GM12878 (cell line): Measurements from ENCODE around the gene RAP1A. TPM values are rescaled to one million over a fixed set of nuclear protein-coding genes. Genes with fewer than 3 reads are reported as not detected.
A peak's percentile ranks its signal among the peaks of the same experiment; 100 is the strongest.

ENCODE experiments used
- CREB1 ChIP-seq: IDR thresholded peaks from 2 replicates; pipeline ENCODE4 v1.6.1; 2012; ENCODE audit warnings: low read depth, mild to moderate bottlenecking, inconsistent platforms
- E2F8 ChIP-seq: fragments of 450-650 bp; IDR thresholded peaks from 2 replicates; pipeline ENCODE4 v1.6.1; 2018; ENCODE audit warnings: mild to moderate bottlenecking, low read depth, moderate library complexity; ENCODE audit not compliant: partially characterized antibody
- EP300 ChIP-seq, 2 experiments: fragments of 150-350 bp in 1 of 2; IDR thresholded peaks; 2 replicates each; pipeline ENCODE4 v1.6.1; 2011 to 2012; ENCODE audit warnings: low read depth in 2 of 2, low read length in 2 of 2, borderline replicate concordance in 1 of 2, improper control_type of control experiment in 1 of 2, inconsistent platforms in 1 of 2; ENCODE audit not compliant: control insufficient read depth in 1 of 2
- ETV6 ChIP-seq, 2 experiments: fragments of 450-650 bp in 1 of 2; IDR thresholded peaks in 1 of 2; conservative IDR thresholded peaks in 1 of 2; 2 replicates each; pipeline ENCODE4 v1.6.1; 2014; ENCODE audit warnings: antibody characterized with exemption in 1 of 2, borderline replicate concordance in 1 of 2, low read depth in 1 of 2, mild to moderate bottlenecking in 1 of 2, moderate library complexity in 1 of 2
- IRF4 ChIP-seq: IDR thresholded peaks from 2 replicates; pipeline ENCODE4 v1.6.1; 2011; ENCODE audit warnings: low read depth, low read length
- JUNB ChIP-seq: IDR thresholded peaks from 2 replicates; pipeline ENCODE4 v1.6.1; 2016; ENCODE audit warnings: antibody characterized with exemption, mild to moderate bottlenecking
- MTA3 ChIP-seq: IDR thresholded peaks from 2 replicates; pipeline ENCODE4 v1.6.1; 2012; ENCODE audit warnings: low read length, inconsistent platforms, borderline replicate concordance
- MXI1 ChIP-seq: fragments of 150-350 bp; IDR thresholded peaks from 2 replicates; pipeline ENCODE4 v1.6.1; 2011; ENCODE audit warnings: low read depth, mild to moderate bottlenecking, inconsistent platforms, low read length, improper control_type of control experiment
- NBN ChIP-seq: fragments of 450-650 bp; IDR thresholded peaks from 2 replicates; pipeline ENCODE4 v1.6.1; 2016
- NFYB ChIP-seq: IDR thresholded peaks from 2 replicates; pipeline ENCODE4 v1.6.1; 2011; ENCODE audit warnings: low read depth, mild to moderate bottlenecking, low read length, improper control_type of control experiment, moderate library complexity; ENCODE audit not compliant: insufficient read depth
- PKNOX1 ChIP-seq: fragments of 450-650 bp; IDR thresholded peaks from 2 replicates; pipeline ENCODE4 v1.6.1; 2016; ENCODE audit warnings: mild to moderate bottlenecking
- RELB ChIP-seq: fragments of 450-650 bp; IDR thresholded peaks from 2 replicates; pipeline ENCODE4 v1.6.1; 2017; ENCODE audit warnings: low read depth, mild to moderate bottlenecking, moderate library complexity
- SMARCA5 ChIP-seq: fragments of 450-650 bp; IDR thresholded peaks from 2 replicates; pipeline ENCODE4 v1.6.1; 2017; ENCODE audit warnings: mild to moderate bottlenecking
- SMC3 ChIP-seq: IDR thresholded peaks from 2 replicates; pipeline ENCODE4 v1.6.1; 2011; ENCODE audit warnings: low read length, improper control_type of control experiment, borderline replicate concordance
- SPI1 ChIP-seq: IDR thresholded peaks from 2 replicates; pipeline ENCODE4 v1.6.1; 2011; ENCODE audit warnings: low read depth, mild to moderate bottlenecking, low read length, moderate library complexity, borderline replicate concordance; ENCODE audit not compliant: insufficient read depth
- YY1 ChIP-seq: IDR thresholded peaks from 2 replicates; pipeline ENCODE4 v1.6.1; 2011; ENCODE audit warnings: low read depth, mild to moderate bottlenecking, low read length
- polyA plus RNA-seq, 11 experiments: library from polyadenylated mRNA; depleted of rRNA in 4 of 11; unstranded in 6 of 11; stranded (reverse) in 5 of 11; fragments of >200 nt; fragmentation: Nextera tagmentation in 4 of 11; fragmentation: Illumina TruSeq in 1 of 11; extraction: Ambion mirVana in 4 of 11; extraction: Trizol in 1 of 11; gene quantifications; 1 replicate in 1 of 11; 2 replicates in 10 of 11; pipeline versions ENCODE4 v1.2.1 to v1.2.3, GENCODE V29; 2011 to 2016; ENCODE audit warnings: inconsistent platforms in 2 of 11, missing spikeins in 2 of 11, low read depth in 1 of 11
- total RNA-seq, 4 experiments: library from RNA; depleted of rRNA in 3 of 4; stranded (reverse); fragments of >200 nt in 3 of 4; fragmentation: Illumina TruSeq in 1 of 4; extraction: Trizol in 1 of 4; gene quantifications; 2 replicates each; pipeline versions ENCODE4 v1.2.1 to v1.2.3, GENCODE V29; 2013 to 2021
- TF ChIP-seq, protein P1 (sequence below): IDR thresholded peaks from 2 replicates; pipeline ENCODE4 v1.6.1; 2012; ENCODE audit warnings: low read length, inconsistent platforms

Gene RAP1A
- total and polyA plus RNA-seq, 10 of the 15 experiments (the other 5 are each of a cell fraction or from before 2014, with no cell fraction given) = 38.4 to 213 (median 86.0) TPM

DNA sequence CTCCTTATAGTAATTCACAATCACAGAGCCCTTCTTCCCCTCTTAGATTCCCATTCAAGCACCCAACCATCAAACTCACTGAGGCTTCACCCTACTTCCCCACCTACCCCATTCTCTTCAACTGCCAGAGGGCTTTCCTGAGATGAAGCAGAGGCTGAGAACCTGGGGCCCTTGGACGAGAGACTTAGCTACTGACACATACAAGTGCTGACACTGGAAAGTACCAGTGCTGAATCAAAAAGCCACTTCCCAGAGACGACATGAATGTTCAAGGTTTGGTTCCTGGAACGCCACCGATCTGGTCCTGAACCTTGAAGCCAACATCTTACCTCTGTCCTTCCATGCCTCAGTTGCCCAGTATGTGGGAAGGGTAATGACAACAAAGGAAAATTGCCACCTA lies 16.6 kb upstream of the RAP1A start (continued):
- TF ChIP-seq JUNB (peak; percentile 67), MXI1 (no peak), CREB1 (0 out of 2 replicates have a peak, but pooled peaks have one; percentile 32), IRF4 (peak; percentile 73), PKNOX1 (peak; percentile 23; the same call in 1 of the 2 replicates), MTA3 (no peak), NFYB (no peak), E2F8 (no peak), EP300 (IDR thresholded peaks at IDR 0.05; ENCODE audit: borderline replicate concordance in 1 of 2, control insufficient read depth in 1 of 2, low read depth in 2 of 2, low read length in 2 of 2) (peak in 1 of 2 experiments; percentile 33; a peak in 1 of 4 replicates), SMC3 (peak; percentile 28; the same call in 1 of the 2 replicates), SPI1 (peak; percentile 18; the same call in 1 of the 2 replicates), YY1 (0 out of 2 replicates have a peak, but pooled peaks have one; percentile 19), RELB (peak; percentile 64; the same call in 1 of the 2 replicates), SMARCA5 (0 out of 2 replicates have a peak, but pooled peaks have one; percentile 33), NBN (peak; percentile 36; the same call in 1 of the 2 replicates), ETV6 (conservative IDR thresholded peaks at IDR 0.05 in 1 of 2, IDR thresholded peaks at IDR 0.05 in 1 of 2; ENCODE audit: borderline replicate concordance in 1 of 2, low read depth in 1 of 2) (peak in 1 of 2 experiments; percentile 26; a peak in 1 of 4 replicates)
- TF ChIP-seq, protein P1, sequence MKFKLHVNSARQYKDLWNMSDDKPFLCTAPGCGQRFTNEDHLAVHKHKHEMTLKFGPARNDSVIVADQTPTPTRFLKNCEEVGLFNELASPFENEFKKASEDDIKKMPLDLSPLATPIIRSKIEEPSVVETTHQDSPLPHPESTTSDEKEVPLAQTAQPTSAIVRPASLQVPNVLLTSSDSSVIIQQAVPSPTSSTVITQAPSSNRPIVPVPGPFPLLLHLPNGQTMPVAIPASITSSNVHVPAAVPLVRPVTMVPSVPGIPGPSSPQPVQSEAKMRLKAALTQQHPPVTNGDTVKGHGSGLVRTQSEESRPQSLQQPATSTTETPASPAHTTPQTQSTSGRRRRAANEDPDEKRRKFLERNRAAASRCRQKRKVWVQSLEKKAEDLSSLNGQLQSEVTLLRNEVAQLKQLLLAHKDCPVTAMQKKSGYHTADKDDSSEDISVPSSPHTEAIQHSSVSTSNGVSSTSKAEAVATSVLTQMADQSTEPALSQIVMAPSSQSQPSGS = peak; percentile 38; the same call in 1 of the 2 replicates
